Right lobe of liver (tissue), 4 donors: Measurements from ENCODE around the gene DIAPH1.

ENCODE experiments used
- CTCF ChIP-seq, 4 donors: fragments of 200-600 bp in 3 of 4; fragments of 450-650 bp in 1 of 4; IDR thresholded peaks; one replicate each; pipeline versions ENCODE4 v1.5.1 to v1.8.0; 2016 to 2022; ENCODE audit warnings: antibody characterized with exemption in 4 of 4, mild to moderate bottlenecking in 2 of 4
- POLR2A ChIP-seq: fragments of 450-650 bp; IDR thresholded peaks from one replicate; pipeline ENCODE4 v1.6.1; 2017; ENCODE audit warnings: antibody characterized with exemption, mild to moderate bottlenecking
- donor health status: DM: no; HTN: no; CAD: no.
- donor health status: DM: no; HTN: no; CAD: no.
- donor health status: DM: no; HTN: yes; CAD: no.

DNA sequence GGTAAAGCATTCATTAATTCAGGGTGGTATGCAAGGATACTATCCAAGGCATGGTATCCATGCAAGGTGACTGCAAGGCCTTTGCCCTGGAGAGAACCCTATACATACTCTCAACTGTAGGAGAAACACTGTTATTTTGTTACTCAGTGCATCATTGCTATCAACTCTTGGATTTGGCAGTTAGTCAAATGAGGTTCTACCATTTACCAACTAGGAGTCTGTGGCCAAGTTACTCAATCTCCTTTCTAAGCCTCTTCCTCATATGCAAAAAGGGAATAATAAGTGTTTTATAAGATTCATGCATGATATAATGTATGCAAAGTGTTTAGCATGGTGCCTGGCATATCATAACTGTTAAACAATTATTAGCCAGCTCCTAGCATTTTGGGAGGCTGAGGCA lies 139.0 kb downstream of the DIAPH1 start:
- TF ChIP-seq POLR2A (no peak), CTCF (IDR thresholded peaks at IDR 0.05) (no peak)
